OCI-LY3 (cell line): ENCODE measurements around the gene CSF2.

Experiments used
- EZH2phosphoT487 ChIP-seq: fragments of 200-600 bp; shearing (Covaris generic); IDR thresholded peaks from 2 replicates; pipeline ENCODE4 v1.6.1; 2018; ENCODE audit warnings: antibody characterized with exemption, mixed run types, low read depth
- TF ChIP-seq, protein P1 (sequence below): fragments of 200-600, 300-600 bp; sonication (generic); IDR thresholded peaks from 2 replicates; pipeline ENCODE4 v1.5.1; 2014; ENCODE audit warnings: antibody characterized with exemption, low read length, low read depth

DNA sequence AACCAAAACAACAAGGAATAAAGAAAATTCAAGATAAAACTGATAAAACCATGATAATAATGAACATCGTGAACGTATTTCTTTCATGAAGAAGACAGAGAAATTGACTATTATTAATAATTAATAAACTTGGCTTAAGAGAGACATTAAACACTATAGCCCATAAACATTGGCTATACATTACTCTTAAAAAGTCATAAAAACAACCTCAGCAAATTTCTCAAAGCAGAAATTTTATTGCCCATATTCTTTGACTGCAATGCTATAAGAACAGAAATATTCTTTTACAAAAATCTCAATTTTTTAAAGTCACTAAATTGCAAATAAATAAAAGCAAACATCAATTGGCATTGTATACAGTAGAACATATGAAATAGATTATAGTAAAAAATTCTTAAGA is 42.5 kb downstream of the CSF2 start:
- TF ChIP-seq, protein P1, sequence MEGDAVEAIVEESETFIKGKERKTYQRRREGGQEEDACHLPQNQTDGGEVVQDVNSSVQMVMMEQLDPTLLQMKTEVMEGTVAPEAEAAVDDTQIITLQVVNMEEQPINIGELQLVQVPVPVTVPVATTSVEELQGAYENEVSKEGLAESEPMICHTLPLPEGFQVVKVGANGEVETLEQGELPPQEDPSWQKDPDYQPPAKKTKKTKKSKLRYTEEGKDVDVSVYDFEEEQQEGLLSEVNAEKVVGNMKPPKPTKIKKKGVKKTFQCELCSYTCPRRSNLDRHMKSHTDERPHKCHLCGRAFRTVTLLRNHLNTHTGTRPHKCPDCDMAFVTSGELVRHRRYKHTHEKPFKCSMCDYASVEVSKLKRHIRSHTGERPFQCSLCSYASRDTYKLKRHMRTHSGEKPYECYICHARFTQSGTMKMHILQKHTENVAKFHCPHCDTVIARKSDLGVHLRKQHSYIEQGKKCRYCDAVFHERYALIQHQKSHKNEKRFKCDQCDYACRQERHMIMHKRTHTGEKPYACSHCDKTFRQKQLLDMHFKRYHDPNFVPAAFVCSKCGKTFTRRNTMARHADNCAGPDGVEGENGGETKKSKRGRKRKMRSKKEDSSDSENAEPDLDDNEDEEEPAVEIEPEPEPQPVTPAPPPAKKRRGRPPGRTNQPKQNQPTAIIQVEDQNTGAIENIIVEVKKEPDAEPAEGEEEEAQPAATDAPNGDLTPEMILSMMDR: no peak
- TF ChIP-seq EZH2phosphoT487: no peak
